GM19328 (cell line): ENCODE measurements around the gene TSR3.
A peak's percentile ranks its signal among the peaks of the same experiment; 100 is the strongest.

Experiments
- ATAC-seq: cut with Tn5 transposase; IDR thresholded peaks from one replicate; pipeline ENCODE4 v1.9.1; 2021; ENCODE audit warnings: mild to moderate bottlenecking, moderate library complexity; ENCODE audit not compliant: unreplicated experiment

TSR3 gene

DNA sequence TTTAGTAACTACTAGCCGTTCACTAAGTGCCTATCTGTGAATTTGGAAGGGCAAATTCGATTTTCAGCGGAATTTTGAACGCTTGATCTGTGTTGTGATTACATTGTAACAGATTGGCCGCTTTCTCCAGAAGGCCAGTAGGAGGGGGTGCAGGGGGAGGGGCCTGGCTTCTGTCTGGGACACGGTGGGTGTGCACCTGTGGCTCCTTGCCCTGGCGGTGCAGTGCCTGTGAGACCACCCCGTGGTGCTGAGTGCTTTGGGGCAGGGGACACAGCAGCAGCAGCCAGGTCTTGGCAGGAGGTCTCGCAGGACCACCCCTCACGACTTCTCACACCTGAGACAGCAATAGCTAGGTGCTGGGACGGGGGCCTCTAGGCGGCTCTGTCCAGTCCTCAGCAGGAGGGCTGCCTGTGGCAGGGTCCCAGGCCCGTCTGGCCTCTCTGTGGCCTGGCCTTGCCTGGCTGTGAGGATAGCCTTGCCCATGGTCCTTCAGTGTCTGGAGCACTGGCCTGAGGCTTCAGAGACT lies 40.4 kb downstream of the TSR3 start:
- ATAC-seq, result no peak

DNA sequence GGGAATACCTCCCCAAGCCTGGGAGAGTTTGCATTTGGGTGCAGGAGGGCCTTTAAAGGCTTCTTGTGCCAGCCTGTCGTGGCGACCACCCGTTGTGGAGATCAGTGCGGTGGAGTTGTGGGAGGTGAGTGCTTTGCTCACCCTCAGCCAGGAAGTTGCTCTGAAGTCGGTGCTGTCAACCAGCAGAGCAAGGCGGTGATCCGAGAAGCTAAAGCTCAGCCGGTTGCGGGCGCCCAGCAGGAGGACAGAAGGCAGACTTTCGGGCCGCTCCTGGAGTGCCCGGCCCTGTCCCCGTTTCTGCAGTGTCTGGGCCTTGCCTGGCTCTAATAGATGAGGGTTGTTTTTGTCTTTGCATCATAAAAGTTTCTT lies 40.9 kb downstream of the TSR3 start:
- no peak for ATAC-seq

DNA sequence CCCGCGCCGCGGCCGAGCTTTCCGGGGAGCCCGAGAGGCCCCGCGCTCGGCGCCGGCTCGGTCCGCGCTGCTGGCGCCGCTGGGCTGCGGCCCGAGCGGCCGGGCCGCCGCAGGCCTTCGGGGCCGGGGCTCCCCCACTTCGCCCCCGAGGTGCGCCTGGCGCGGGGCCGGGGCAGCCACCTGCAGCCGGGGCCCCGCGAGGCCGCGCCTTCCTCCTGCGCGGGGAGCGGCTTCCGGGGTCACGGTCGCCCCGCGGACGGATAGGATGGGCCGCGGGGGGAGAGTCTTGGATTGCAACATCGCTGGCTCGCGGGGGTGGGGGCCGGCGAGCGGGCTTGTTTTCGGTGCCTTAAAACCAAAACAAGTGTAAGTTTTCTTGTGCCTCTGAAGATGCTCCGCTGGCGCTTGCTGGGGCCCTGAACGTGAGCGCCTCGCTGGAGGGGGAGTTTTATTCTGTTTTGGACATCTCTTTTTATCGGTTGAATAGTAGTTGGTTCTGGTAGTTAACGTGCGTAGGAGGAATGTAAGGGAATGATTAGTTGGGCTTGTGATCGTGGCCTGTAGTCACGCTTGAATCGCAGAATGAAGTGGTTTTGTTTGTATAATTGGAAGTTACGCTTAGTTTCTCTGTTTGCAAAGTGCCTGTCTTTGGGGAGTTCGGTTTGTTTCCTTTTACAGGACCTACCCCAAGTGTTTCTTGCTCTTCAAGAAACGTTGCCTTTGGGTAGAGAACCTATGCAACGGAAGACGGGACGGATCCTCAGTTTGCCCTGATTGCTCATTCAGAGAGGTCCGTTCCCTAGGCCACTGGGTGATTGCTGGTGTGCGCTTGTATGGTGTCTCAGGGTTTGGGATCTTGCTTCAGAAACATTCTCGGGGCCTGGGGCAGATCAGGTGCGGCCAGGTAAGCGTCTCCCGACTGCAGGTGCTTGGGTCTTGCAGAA lies 41.5 kb downstream of the TSR3 start:
- peak; percentile 16 for ATAC-seq

DNA sequence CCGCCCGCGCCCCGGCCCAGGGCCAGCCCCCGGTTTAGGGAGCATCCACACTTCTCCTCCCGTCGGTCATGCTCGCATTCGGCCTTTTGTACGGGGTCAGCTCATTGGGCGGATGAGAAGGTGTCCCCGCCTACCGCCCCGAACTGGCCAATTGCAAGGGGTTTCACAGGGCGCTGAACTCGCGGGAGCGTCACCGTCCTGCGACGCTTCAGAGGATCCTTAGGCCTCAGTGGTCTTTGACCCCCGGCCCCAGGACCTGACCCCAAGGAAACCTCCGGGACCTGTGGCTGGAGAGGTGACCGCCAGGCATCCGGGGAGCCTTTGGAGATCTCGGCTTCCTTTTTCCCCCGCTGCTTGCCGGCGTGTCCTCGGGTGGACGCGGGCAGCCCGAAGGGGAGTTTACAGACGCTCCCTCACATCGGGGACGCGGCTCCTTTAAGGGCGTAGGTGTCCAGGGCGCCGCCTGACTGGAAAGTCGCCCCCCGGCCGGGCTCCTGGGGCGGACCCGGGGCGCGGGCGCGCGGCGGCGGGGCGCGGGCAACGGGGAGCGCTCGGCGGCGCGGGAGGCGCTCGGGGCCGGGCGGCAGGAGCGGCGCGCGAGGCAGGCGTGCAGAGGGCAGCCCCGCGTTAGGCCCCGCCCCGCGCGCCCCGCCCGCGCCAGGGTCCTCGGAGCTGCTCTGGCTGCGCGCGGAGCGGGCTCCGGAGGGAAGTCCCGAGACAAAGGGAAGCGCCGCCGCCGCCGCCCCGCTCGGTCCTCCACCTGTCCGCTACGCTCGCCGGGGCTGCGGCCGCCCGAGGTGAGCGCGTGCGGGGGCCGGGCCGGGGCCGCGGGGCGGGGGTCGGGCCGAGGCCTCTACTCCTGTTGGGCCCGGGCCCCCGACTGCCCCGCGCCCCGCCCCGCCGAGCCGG lies 42.4 kb downstream of the TSR3 start, which contains the start of gene UBE2I:
UBE2I (plus strand) TSS at position 660 of the 909 bp plus-strand sequence. CDS start 4,395 bp downstream, outside the sequence.
- peak; percentile 44 for ATAC-seq

DNA sequence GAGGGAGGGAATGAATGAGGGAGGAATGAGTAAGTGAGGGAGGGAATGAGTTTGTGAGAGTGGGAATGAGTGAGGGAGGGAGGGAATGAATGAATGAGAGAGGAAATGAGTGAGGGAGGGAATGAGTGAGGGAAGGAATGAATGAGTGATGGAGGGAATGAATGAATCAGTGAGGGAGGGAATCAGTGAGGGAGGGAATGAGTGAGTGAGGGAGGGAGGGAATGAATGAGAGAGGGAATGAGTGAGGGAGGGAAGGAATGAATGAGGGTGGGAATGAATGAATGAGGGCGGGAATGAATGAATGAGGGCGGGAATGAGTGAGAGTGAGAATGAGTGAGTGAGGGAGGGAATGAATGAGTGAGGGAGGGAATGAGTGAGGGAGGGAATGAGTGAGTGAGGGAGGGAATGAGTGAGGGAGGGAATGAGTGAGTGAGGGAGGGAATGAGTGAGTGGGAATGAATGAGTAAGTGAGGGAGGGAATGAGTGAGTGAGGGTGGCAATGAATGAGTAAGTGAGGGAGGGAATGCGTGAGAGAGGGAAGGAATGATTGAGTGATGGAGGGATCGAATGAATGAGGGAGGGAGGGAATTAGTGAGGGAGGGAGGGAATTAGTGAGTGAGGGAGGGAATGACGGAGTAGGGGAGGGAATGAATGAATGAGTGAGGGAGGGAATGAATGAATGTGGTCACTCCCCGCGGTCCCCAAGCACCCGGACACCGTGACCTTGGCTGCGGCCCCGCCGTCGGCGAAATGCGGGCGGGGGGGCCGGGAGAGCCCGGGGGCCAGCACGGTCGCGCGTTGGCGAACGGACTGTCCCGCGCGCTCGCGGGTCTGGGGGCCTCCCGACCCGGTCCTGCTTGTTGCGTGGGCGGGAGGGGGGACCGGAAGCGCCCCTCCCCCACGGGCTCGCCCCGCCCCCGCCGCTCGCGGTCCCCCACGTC lies 43.4 kb downstream of the TSR3 start:
- ATAC-seq, result no peak

DNA sequence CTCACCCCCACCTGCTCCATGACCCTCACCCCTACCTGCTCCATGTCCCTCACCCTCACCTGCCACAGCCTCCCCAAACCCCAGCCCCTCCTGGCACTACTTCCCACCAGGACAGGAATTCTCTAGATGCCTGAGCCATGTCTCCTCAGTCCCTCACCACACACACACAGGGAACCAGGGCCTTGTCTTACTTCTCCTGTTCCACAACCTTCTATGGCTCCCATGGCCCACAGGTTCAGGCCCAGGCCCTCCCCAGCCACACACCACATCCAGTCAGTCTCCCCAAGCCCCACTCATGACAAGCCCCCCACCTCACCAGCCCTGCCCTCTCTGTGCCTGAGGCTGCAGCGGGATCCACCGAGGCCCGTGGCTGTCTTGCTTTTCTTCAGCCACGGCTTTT lies 45.3 kb downstream of the TSR3 start:
- no peak for ATAC-seq

DNA sequence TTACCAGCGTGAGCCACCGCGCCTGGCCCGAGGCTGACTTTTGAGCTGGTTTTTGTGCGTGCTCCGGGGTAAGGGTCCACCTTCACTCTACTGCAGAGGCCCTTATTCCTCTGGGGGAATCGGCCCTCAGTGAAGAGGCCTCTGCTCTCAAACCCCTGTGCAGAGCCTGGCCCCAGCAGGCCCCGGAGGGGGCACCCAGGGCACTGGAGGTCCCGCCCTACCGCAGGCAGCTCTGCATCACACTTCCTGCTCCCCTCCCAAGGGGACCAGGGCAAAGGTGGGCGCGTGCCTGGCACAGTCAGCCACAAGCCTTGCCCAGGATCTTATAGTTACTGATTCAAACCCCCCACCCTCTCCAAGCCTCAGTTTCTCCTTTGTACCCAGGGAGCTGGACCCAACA lies 45.9 kb downstream of the TSR3 start:
- no peak for ATAC-seq

DNA sequence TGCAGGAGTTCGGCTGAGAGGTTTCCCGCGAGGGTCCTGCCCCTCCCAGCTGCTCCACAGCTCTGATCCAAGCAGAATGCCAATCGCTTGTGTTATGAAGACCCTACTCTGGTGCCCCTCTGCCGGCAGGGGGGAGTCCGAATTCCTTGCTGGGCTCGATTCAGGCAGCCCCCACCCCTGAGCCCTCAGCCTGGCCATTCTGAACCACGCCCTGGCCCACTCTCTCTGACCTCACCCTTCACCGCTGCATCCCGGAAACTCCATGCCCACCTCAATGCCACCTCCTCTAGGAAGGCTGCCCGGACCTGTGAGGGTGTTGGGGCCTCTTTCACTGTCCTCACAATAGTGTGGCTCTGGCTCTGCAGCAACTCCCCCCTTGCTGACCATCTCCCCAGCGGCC lies 50.1 kb downstream of the TSR3 start:
- no peak for ATAC-seq

DNA sequence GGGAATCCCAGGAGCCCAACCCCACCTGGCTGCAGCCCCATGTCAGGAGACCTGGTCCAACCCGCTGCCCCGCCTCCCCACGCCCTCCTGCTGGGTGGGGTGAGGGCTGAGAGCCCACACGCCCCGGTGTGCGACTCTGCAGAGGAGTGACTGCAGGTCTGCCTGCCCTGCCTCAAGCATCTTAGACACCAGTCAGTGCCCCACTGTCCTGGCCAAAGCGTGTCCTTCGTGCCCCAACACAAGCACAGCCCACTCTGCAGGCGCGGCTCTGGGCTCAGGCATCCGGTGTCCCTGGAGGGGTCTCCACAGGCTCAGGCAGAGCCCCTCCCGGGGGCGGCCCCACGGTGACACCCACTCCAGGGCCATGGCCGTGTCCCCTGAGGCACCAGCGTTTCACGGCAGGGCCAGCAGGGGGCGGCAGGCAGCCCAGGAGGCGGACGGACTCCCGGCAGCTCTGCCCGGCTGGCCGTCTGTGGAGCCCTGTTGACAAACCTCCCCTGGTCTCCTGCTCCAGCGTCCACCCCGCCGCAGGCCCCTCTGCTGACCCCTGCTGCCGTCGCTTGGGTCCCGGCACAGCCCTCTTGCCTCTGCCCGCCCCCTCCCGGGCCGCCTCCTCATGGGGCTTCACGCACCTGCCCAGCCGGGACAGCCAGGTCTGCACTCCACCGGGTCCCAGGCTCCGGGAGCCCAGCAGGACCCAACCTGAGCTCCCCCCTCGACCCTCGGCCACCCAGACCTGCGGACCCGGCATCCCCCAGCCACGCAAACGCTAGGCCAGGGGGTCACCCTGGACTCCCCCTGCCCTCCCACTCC lies 50.8 kb downstream of the TSR3 start:
- ATAC-seq, result no peak

DNA sequence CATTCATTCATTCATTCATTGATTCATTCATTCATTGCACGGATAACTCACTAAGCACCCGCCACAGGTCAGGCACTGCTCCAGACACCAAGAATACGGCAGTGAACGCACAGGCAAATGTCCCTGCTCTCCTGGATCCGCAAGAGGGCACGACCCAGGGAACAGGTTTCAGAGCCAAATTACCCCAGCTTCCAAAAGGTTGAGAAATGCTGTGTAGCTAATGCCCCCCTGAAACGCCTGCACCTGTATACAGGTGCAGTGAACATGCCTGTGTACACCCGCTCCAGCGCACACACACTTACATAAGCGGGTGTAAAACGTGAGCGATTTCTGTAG lies 51.8 kb downstream of the TSR3 start:
- ATAC-seq, result no peak
